ENCODE results near the gene GRK4. TPM values are rescaled to one million over a fixed set of nuclear protein-coding genes. Genes with fewer than 3 reads are reported as not detected.
A peak's percentile ranks its signal among the peaks of the same experiment; 100 is the strongest.

Gene GRK4
- polyA plus RNA-seq, 1 experiment: 3.7 TPM

GRCh38 chr4:2948895-2949781 is 14.2 kb upstream of the GRK4 start:
- Histone ChIP-seq H3K9me3 (ENCODE audit: control insufficient read depth, insufficient read depth, low read length) (no peaks in the 10 kb centered on the region), H3K27me3 (ENCODE audit: control insufficient read depth, insufficient read depth, low read length) (no peaks in the 10 kb centered on the region), H3K4me3 (ENCODE audit: low read depth, low read length) (no peak overlapping the region), H3K27ac (ENCODE audit: low read depth, low read length) (no peak overlapping the region)
- DNase-seq (ENCODE audit: low read depth, low spot score): no peak
- TF ChIP-seq CTCF (IDR thresholded peaks at IDR 0.05; ENCODE audit: low read depth, low read length): peak; percentile 42
- ChIA-PET POLR2A (no interaction called here), CTCF (interaction anchor here (1.0 kb wide), 1 partner anchor 14 kb away, joined by 3 read pairs; the partner anchor contains the start of genes GRK4 and NOP14)

GRCh38 chr4:2949782-2950125 is 13.6 kb upstream of the GRK4 start:
- DNase-seq (ENCODE audit: low read depth, low spot score): no peak
- CTCF ChIA-PET: no interaction called here
- TF ChIP-seq CTCF (IDR thresholded peaks at IDR 0.05; ENCODE audit: low read depth, low read length): no peak
- POLR2A ChIA-PET: no interaction called here
- H3K4me3 ChIP-seq (ENCODE audit: low read depth, low read length): no peak overlapping the region
- H3K9me3 ChIP-seq (ENCODE audit: control insufficient read depth, insufficient read depth, low read length): no peaks in the 10 kb centered on the region
- H3K27me3 ChIP-seq (ENCODE audit: control insufficient read depth, insufficient read depth, low read length): no peaks in the 10 kb centered on the region
- no peak overlapping the region for H3K27ac ChIP-seq (ENCODE audit: low read depth, low read length)

GRCh38 chr4:2950221-2950989 is 13.0 kb upstream of the GRK4 start:
- no peaks in the 10 kb centered on the region for H3K27me3 ChIP-seq (ENCODE audit: control insufficient read depth, insufficient read depth, low read length)
- POLR2A ChIA-PET: no interaction called here
- TF ChIP-seq CTCF (IDR thresholded peaks at IDR 0.05; ENCODE audit: low read depth, low read length): no peak
- H3K27ac ChIP-seq (ENCODE audit: low read depth, low read length): no peak overlapping the region
- H3K4me3 ChIP-seq (ENCODE audit: low read depth, low read length): no peak overlapping the region
- CTCF ChIA-PET: no interaction called here
- DNase-seq (ENCODE audit: low read depth, low spot score): no peak
- no peaks in the 10 kb centered on the region; the same call in 1 of the 2 replicates for H3K9me3 ChIP-seq (ENCODE audit: control insufficient read depth, insufficient read depth, low read length)

GRCh38 chr4:2953496-2953895 is 9.9 kb upstream of the GRK4 start:
- CTCF ChIA-PET: interaction anchor here (1.9 kb wide), 1 partner anchor 11 kb away, joined by 4 read pairs; no protein-coding TSS in a partner anchor
- Histone ChIP-seq H3K9me3 (ENCODE audit: control insufficient read depth, insufficient read depth, low read length) (peaks cover 3% of the 10 kb centered on the region; the same call in 1 of the 2 replicates), H3K27me3 (ENCODE audit: control insufficient read depth, insufficient read depth, low read length) (no peaks in the 10 kb centered on the region), H3K4me3 (ENCODE audit: low read depth, low read length) (no peak overlapping the region), H3K27ac (ENCODE audit: low read depth, low read length) (no peak overlapping the region)
- POLR2A ChIA-PET: interaction anchor here (1.2 kb wide), 1 partner anchor 9 kb away, joined by 3 read pairs; no protein-coding TSS in a partner anchor
- no peak for DNase-seq (ENCODE audit: low read depth, low spot score)
- no peak for TF ChIP-seq CTCF (IDR thresholded peaks at IDR 0.05; ENCODE audit: low read depth, low read length)

All from AG04450 (cell line).